OCI-LY1 (cell line): ENCODE results near the gene SLC22A17.
A peak's percentile ranks its signal among the peaks of the same experiment; 100 is the strongest.

Source experiments
- H2AFZ ChIP-seq: fragments of 200-600 bp; sonication (generic), shearing (Covaris generic); 2 replicates; pipeline ENCODE4 v1.6.0; 2014; ENCODE audit warnings: antibody characterized with exemption, mild to moderate bottlenecking, low read length
- H3F3A ChIP-seq: fragments of 200-600 bp; sonication (generic), shearing (Covaris generic); 2 replicates; pipeline ENCODE4 v1.6.0; 2014; ENCODE audit warnings: mild to moderate bottlenecking, antibody characterized with exemption, low read length, moderate library complexity; ENCODE audit not compliant: insufficient read depth
- H3K27ac ChIP-seq: fragments of 200-600 bp; sonication (generic); 2 replicates; pipeline ENCODE4 v1.5.1; 2014; ENCODE audit warnings: low read length, mixed run types, mild to moderate bottlenecking, low read depth; ENCODE audit not compliant: poor library complexity, severe bottlenecking
- H3K27me3 ChIP-seq: fragments of 200-600 bp; sonication (generic); 2 replicates; pipeline ENCODE4 v1.6.0; 2014; ENCODE audit warnings: antibody characterized with exemption, mild to moderate bottlenecking, low read length, moderate library complexity; ENCODE audit not compliant: insufficient read depth
- H3K36me3 ChIP-seq: fragments of 200-600 bp; sonication (generic); 2 replicates; pipeline ENCODE4 v1.6.1; 2014; ENCODE audit warnings: mild to moderate bottlenecking, antibody characterized with exemption, low read length, moderate library complexity, mixed read lengths; ENCODE audit not compliant: insufficient read depth
- H3K4me1 ChIP-seq: fragments of 200-600 bp; sonication (generic); 2 replicates; pipeline ENCODE4 v1.5.1; 2014; ENCODE audit warnings: mild to moderate bottlenecking, low read length, moderate library complexity; ENCODE audit not compliant: insufficient read depth, severe bottlenecking
- H3K4me2 ChIP-seq: fragments of 200-600 bp; sonication (generic), shearing (Covaris generic); 2 replicates; pipeline ENCODE4 v1.6.1; 2014; ENCODE audit warnings: low read length
- H3K4me3 ChIP-seq: fragments of 200-600 bp; sonication (generic); 2 replicates; pipeline ENCODE4 v1.5.1; 2014; ENCODE audit warnings: low read length, low read depth, mild to moderate bottlenecking, mixed read lengths; ENCODE audit not compliant: poor library complexity, severe bottlenecking
- H3K79me2 ChIP-seq: fragments of 200-600 bp; shearing (Covaris generic); 2 replicates; pipeline ENCODE4 v1.6.1; 2016; ENCODE audit warnings: mixed run types, low read length, mixed read lengths; ENCODE audit not compliant: insufficient read depth
- H3K9ac ChIP-seq: fragments of 200-600 bp; sonication (generic), shearing (Covaris generic); 2 replicates; pipeline ENCODE4 v1.6.1; 2014; ENCODE audit warnings: mild to moderate bottlenecking, low read length, mixed read lengths
- H3K9me2 ChIP-seq: fragments of 200-600 bp; sonication (generic), shearing (Covaris generic); 2 replicates; pipeline ENCODE4 v1.6.1; 2014; ENCODE audit warnings: low read depth, mild to moderate bottlenecking, low read length, mixed read lengths
- H3K9me3 ChIP-seq: fragments of 200-600 bp; shearing (Covaris generic); 2 replicates; pipeline ENCODE4 v1.6.1; 2014; ENCODE audit warnings: low read length, mixed read lengths
- H4K20me1 ChIP-seq: fragments of 200-600 bp; sonication (generic), shearing (Covaris generic); 2 replicates; pipeline ENCODE4 v1.6.0; 2016; ENCODE audit warnings: mild to moderate bottlenecking, low read length; ENCODE audit not compliant: insufficient read depth
- CTCF ChIP-seq: fragments of 200-600 bp; sonication (generic), shearing (Covaris generic); IDR thresholded peaks from 2 replicates; pipeline ENCODE4 v1.5.1; 2017; ENCODE audit warnings: mild to moderate bottlenecking, antibody characterized with exemption, low read length, moderate library complexity, mixed read lengths
- EZH2 ChIP-seq: fragments of 200-600 bp; sonication (generic), shearing (Covaris generic); IDR thresholded peaks from 2 replicates; pipeline ENCODE4 v1.8.0; 2017; ENCODE audit warnings: borderline replicate concordance, mixed run types, mild to moderate bottlenecking, antibody characterized with exemption, low read length, moderate library complexity, mixed read lengths

Gene SLC22A17

DNA sequence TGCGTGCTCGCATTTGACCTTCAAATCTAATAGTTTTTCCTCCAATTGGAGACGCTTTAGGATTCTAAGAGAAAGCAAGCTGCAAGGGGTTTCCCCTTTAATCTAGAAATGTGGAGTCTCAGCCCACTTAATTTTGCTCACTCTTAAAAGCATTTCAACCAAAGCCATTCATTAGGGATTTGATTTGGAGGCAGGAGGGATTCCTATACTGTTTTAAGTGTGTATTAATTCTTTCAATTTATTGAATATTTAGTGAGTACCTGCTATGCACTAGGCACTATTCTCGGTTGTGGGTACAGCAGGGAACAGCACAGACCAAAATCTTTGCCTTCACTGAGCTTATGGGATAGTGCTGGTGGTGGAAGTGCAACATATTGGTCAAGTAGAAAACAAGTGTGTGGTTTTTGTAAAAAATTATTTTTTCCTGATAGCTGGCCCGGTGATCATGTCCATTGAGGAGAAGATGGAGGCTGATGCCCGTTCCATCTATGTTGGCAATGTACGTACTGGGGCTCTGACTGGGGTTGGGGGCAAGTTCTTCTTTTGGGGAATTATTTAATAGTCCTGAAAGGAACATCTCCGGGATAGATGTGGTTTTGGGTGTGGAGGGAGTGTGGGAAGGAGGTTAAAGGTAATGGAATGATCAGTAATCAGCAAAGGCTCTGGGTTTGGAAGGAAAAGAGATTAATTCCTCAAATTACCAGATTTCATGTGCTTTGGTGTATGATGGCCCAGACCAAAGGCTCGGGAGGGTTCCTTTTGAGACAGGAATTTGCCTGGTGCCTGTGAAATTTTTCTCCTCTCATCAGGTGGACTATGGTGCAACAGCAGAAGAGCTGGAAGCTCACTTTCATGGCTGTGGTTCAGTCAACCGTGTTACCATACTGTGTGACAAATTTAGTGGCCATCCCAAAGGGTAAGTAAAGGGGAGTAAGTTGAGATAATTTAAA is 29.8 kb downstream of the SLC22A17 start:
- Histone ChIP-seq H3F3A (no peaks in the 10 kb centered on the region), H3K79me2 (peaks cover 12% of the 10 kb centered on the region), H3K27ac (no peak overlapping the region), H3K4me1 (peaks cover 22% of the 10 kb centered on the region), H3K9ac (peak overlapping the region; percentile 83), H2AFZ (no peak overlapping the region), H3K4me2 (peak overlapping the region; percentile 96), H4K20me1 (no peaks in the 10 kb centered on the region), H3K9me2 (no peaks in the 10 kb centered on the region), H3K4me3 (peak overlapping the region; percentile 75), H3K36me3 (peaks cover 41% of the 10 kb centered on the region), H3K9me3 (no peaks in the 10 kb centered on the region), H3K27me3 (no peaks in the 10 kb centered on the region)
- TF ChIP-seq CTCF: no peak

DNA sequence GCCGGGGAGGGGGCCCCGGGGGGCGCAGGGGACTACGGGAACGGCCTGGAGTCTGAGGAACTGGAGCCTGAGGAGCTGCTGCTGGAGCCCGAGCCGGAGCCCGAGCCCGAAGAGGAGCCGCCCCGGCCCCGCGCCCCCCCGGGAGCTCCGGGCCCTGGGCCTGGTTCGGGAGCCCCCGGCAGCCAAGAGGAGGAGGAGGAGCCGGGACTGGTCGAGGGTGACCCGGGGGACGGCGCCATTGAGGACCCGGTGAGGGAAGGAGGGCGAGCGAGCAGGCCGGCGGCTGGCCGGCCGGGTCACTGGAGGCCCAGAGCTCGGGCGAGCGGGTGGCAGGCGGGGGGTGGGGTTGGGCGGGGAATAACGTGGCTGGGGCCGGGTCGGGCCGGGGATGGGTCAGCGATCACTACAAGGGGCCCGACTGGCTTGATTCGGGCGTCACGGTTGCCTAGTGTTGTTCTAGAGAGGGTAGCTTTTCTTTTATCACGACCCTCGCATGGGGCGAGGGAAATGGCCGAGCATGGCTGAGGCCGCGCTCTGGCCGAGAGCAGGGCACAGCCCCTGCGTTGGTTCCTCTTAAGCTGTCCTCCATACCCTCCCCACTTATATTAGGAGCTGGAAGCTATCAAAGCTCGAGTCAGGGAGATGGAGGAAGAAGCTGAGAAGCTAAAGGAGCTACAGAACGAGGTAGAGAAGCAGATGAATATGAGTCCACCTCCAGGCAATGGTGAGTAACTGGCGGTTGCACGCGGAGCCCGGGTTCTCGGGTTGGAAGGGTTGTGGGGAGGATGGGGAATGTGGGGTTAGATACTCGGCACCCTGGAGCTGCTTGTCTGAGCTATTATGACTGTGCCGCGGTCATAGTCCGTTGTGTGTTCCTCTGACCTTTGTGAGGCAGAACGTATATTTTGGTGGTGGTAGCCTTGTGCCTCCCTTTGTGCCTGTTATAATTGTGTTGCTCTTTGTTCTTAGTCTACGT is 30.8 kb downstream of the SLC22A17 start:
- H4K20me1 ChIP-seq: no peaks in the 10 kb centered on the region
- H3K9me2 ChIP-seq: no peaks in the 10 kb centered on the region
- TF ChIP-seq EZH2: no peak
- TF ChIP-seq CTCF: no peak
- peak overlapping the region; percentile 75 for H3K4me3 ChIP-seq
- no peak overlapping the region for H3K27ac ChIP-seq
- H2AFZ ChIP-seq: no peak overlapping the region
- H3K4me2 ChIP-seq: peak overlapping the region; percentile 96
- peak overlapping the region; percentile 83 for H3K9ac ChIP-seq
- peaks cover 12% of the 10 kb centered on the region for H3K79me2 ChIP-seq
- H3K36me3 ChIP-seq: peaks cover 41% of the 10 kb centered on the region
- H3K27me3 ChIP-seq: no peaks in the 10 kb centered on the region
- no peaks in the 10 kb centered on the region for H3K9me3 ChIP-seq
- H3F3A ChIP-seq: no peaks in the 10 kb centered on the region
- peaks cover 22% of the 10 kb centered on the region for H3K4me1 ChIP-seq

GRCh38 chr14:23320584-23321571 is 31.8 kb downstream of the SLC22A17 start, which contains the start of gene PABPN1:
Gene PABPN1 (plus strand): TSS chr14:23321457. CDS start chr14:23321470, 13 bp downstream.
- Histone ChIP-seq H3K27me3 (no peaks in the 10 kb centered on the region), H4K20me1 (no peaks in the 10 kb centered on the region), H2AFZ (no peak within 1 kb of the TSS), H3K9me2 (no peaks in the 10 kb centered on the region), H3K4me2 (peak within 1 kb of the TSS; percentile 96), H3K36me3 (peaks cover 33% of the 10 kb centered on the region), H3K9me3 (no peaks in the 10 kb centered on the region), H3K27ac (peak within 1 kb of the TSS; percentile 83), H3K4me3 (peak within 1 kb of the TSS; percentile 75), H3K79me2 (peaks cover 12% of the 10 kb centered on the region), H3K4me1 (peaks cover 22% of the 10 kb centered on the region), H3F3A (no peaks in the 10 kb centered on the region), H3K9ac (peak within 1 kb of the TSS; percentile 83)
- TF ChIP-seq EZH2: no peak
- TF ChIP-seq CTCF: no peak
